Stimulated activated CD4-positive, alpha-beta T cell treated with anti-CD3 and anti-CD28 coated beads, Interleukin-12 subunit alpha, Interleukin-12 subunit beta, amount 100 ng/mL, for 4 hours (primary cell): Measurements from ENCODE around the gene HSPA9.

Experiments used
- DNase-seq: peaks from one replicate; pipeline ENCODE4 v3.0.0-alpha.2; 2020

Gene HSPA9

GRCh38 chr5:138559937-138560336 lies 15.3 kb downstream of the HSPA9 start:
- no peak for DNase-seq

DNA sequence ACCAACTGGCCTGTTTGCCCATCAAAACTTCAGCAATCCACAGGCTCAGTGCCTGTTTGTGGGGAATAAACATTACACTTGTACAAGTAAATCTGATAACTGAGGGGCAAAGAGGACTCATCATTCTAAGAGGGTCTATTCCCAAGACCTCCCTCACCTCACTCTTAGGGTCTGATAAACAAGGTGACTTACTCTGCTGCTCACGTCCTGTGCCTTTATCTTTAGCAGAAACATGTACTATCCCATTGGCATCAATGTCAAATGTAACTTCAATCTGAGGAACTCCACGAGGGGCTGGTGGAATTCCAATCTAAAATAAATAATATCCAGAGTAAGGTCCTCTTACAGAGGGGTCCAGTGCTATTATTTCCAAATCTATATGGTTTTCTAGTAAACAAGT lies 17.5 kb downstream of the HSPA9 start:
- no peak for DNase-seq

DNA sequence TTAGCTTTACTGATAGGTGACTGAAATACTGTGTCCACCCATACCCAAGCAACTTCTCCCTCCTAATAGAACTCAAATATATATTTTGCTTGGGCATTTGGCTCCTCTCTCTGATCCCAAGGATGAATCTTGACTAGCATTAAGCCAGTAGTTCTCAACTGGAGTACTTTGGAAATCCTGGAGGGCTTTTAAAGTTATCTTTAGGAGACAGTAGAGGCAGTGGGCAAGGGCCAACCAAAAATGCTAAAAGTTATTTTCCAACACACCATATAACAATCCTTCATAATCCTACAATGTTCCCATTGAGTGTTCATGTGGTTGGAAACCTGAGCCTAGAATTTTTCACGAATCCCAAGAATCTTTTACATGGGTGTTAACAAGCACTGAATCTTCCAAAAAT lies 21.1 kb downstream of the HSPA9 start:
- DNase-seq = no peak

GRCh38 chr5:138553437-138554095 lies 21.6 kb downstream of the HSPA9 start:
- DNase-seq = no peak

DNA sequence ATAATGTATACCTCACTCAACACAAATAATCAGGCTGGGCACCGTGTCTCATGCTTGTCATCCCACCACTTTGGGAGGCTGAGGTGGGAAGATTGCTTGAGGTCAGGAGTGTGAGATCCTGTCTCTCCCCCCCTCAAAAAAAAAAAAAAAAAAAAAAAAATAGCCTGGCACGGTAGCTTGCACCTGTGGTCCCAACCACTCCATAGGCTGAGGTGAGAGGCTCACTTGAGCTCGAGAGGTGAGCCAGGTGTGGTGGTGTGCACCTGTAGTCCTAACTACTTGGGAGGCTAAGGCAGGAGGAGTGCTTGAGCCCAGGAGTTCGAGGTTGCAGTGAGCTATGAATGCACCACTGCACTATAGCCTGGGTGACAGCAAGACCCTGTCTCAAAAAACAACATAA lies 22.5 kb downstream of the HSPA9 start:
- DNase-seq = no peak

DNA sequence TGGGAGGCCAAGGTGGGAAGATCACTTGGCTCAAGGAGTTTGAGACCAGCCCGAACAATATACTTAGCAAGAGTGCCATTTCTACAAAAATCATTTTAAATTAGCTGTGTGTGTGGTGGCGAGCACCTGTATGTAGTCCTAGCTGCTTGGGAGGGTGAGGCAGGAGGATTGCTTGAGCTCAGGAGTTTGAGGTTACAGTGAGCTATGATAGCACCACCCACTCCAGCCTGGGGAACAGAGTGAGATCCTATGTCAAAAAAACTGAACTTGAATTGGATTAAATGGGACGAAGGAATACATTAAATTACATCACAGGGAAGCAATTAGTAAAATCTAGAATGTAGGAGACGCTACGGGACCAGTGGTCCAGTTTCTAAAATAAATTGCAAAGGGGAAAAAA lies 25.8 kb downstream of the HSPA9 start:
- DNase-seq = no peak

- no peak for DNase-seq
Observed at GRCh38 chr5:138545919-138546562, 29.2 kb downstream of the HSPA9 start.

DNA sequence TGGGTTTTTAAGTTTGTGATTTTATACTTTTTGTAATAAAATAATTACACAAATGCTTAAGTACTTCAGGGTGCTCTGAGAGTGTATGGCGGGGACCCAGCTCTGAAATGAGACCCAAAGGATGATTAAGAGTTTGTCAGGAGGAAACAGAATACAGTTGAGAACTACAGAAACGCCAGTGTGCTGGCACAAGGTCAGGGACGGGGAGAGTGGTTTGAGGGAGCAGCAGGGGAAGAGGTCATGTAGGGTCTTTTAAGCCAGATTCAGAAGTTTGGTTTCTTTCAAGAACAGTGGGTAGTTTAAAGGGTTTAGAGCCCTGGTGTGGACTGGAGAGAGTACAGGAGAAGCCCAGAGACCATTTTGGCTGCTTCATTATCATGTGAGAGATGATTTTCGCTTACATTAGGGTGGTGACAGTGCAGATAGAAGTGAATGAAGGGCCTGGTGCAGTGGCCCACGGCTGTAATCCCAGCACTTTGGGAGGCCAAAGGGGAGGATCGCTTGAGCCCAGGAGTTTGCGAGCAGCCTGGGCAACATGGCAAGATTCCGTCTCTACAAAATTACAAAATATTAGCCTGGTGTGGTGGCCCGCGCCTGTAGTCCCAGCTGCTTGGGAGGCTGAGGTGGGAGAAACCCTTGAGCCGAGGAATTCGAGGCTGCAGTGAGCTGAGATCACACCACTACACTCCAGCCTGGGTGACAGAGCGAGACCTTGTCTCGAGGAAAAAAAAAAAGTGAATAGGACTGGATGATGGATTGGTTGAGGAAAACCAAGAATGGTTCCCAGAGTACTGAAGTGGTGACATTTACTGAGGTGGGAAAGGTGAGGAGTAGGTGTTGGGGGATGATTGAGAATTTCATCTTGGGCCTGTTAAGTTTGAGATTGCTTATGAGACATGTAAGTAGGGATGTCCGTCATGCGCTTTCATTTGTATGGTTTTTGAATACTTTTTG lies 30.7 kb downstream of the HSPA9 start:
- DNase-seq = no peak

DNA sequence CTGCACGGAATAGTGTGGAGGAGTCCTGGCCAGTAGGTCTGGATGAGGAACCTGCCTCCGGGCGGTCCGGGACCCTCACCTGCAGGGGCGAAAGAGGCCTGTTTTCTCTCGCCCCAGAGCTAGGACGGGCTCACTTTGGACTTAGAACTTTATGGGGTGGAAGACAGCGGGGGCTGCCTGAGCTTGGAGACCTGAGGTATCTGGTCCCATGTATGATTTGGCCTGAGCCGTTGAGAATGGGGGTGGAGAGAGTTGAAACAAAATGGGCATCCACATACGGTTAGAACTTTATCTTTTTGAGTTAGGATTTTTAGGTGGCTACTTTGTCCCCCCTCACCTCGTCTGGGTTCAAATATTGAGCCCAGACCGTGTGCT lies 31.5 kb downstream of the HSPA9 start:
- no peak for DNase-seq

DNA sequence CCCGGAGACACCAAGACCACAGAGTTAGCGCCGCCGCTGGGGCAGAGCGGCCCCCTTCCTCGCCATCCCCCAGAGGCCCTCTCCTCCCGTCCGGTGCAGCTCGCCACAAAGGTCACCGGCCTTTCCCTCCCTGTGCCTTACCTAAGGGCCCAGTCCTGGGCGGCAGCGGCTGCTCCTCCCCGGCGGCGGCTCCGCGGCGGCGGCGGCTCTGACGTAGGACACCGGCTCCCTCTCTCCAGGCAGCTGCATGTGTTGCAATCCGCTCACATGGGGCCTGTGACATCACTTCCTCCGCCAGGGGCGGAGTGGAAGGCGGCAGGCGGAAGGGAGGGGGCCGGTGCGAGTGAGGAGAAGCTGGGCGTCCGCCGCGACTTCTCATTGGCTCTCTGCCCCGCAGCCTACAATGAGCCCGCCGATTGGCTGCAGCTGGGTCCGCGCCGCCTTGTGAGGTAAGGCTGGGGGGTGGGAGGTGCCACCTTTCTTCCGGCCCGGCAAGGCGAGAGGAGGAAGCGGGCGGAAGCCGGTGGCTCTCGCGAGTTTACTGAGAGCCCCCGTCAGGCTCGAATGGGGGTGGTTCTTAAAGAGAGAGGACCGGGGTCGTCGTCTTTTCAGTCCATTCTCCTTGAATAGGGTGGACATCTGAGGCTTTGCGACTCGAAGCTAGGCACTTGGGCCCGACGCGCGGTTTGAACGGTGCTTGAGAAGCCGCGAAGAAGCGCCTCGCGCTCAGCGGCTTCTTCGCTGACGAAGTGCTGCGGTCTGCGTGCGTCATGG lies 32.1 kb downstream of the HSPA9 start, which contains the start of gene ETF1:
TSS of gene ETF1 (minus strand) at position 281 of the 774 bp plus-strand sequence. CDS start 318 bp downstream, outside the sequence.
- peak; percentile 98 for DNase-seq

DNA sequence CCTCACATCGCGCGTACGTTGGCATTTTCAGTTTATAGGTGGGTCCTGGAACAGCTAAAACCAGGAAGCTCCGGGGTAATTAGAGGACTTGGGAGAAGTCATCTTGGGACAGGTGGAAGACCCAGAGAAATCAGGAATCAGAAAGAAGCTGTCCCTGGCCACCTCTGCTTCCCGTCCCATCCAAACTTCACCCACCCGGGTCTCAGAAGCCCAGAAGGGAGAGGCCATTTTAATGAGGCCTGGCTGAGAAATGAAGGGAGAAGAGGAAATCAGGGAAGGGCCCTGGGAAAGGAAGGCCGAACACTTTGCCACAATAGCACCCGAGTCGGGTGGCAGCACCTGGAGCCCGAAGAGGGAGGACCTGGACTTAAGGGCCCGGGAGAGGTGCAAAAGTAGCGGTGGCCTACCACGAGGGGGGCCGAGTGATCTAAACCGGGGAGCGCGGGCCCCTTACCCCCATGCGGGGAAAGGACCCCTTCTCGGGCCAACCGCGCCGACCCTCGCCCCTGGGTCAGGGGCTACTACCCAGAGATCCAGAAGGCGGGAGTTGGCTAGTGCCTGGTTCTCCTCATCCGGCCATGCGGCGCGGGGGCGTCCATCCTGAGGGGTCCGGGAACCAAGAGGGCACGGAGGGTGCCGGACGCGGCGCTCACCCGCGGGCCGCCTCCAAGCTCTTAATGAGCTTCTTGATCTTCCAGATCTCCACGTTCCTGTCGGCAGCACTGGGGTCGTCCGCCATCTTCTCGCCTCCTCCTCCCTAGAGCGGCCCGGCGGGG lies 32.8 kb downstream of the HSPA9 start:
- DNase-seq = no peak

DNA sequence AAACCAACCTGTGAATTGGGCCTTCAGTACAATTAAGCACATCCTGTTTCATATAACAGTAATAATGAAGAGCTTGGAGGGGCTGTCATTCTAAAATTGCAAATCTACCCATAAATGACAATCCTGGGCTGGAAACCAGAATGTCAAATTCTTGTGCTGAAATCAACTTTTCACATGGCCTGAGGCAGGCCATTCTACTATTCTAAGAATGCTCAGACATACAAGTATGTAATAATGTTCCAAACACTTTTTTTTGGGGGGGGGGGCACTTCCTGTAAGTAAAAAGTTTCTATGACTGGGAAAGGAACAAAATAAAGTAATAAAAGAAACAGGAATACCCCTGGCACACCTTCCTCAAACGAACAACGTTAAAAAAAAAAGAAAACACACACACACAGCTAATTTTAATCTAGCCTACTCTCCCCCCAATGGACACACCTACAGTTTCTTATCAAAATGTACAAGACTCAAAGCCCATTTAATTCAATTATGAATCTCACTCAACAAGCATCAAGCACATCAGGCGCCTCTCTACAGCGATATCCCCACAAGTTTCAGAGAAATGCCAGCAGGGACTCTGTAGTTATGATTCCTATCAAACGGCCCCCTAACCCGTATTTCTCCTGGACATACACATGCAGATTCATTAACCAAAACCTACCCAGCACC lies 33.6 kb downstream of the HSPA9 start:
- DNase-seq = no peak

- DNase-seq = no peak
Observed at GRCh38 chr5:138539791-138540190, 35.4 kb downstream of the HSPA9 start.

DNA sequence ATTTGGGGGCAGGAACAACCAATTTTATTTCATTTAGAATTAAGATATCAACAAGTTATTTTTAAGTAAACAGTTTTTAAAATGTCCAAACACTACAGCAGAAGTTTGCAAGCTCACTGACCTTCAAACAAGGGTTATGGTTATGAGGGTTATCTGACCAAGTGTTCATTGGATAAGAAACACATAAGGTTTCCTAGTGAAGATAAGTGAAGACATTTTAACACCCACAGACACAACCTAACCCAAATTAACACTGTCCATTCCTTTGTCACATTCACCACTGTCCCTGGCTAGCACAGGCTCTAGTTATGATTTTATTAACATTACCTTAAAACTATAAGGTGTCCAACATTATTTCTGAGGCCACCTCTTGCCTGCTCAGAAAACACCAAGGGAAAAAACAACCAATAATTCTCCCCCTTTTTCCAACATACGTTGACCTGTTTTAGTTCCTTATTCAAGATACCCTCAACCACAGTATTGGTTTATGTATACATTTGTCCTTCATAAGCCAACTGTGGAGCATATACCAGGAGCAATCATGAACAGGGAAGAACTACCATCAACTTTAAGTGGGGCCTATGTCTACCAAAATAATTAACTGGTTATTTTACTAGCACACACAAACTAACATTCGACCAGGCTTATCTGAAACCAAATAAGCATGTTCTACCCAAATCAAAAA lies 36.1 kb downstream of the HSPA9 start:
- DNase-seq = no peak

DNA sequence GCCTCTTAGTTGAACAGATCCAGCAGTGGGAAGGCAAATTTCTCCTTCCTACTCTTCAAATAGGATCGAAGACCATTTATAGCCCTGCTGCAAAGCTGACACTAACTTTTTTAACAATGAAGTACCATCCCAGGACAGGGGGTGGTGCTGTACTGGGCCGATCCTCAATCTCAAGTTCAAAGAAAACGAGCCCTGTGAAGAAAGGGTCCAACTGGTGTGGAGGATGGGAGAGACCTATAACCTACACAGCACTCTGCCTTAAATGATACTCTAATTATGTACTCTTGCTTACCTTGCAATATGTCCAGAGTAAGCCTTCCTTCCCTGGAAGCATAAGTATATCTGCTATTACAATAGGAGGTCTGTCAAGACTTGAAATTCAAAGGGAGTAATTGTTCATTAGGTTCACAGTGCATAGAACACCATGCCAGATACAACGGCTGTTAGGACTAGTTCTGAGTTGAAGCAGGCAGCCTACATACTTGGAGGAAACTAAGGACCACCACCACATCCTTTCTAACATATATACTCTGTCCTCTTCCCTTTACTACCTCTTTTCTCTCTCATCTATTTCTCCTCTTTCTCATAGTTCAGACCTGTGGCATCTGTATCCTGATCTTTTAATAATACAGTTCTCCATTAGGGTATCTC lies 38.4 kb downstream of the HSPA9 start:
- DNase-seq = no peak

DNA sequence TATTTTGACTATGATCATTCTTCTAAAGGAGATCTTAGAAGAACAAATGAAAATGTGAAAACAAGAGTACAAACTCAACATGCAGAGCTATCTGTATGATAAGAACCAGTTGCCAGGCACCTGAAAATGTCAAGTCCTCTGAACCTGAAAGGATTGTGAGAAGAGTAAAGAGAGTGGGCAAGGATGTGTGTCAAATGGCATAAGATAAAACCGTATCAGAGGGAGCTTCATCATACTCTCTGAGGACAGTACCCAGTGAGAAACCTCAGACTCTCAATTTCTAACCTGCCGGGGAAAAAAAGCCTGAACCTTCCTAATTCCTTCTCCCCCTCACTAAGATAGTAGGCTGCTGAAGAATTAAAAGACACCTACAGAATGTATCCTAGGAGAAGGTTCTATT lies 39.0 kb downstream of the HSPA9 start:
- DNase-seq = no peak

DNA sequence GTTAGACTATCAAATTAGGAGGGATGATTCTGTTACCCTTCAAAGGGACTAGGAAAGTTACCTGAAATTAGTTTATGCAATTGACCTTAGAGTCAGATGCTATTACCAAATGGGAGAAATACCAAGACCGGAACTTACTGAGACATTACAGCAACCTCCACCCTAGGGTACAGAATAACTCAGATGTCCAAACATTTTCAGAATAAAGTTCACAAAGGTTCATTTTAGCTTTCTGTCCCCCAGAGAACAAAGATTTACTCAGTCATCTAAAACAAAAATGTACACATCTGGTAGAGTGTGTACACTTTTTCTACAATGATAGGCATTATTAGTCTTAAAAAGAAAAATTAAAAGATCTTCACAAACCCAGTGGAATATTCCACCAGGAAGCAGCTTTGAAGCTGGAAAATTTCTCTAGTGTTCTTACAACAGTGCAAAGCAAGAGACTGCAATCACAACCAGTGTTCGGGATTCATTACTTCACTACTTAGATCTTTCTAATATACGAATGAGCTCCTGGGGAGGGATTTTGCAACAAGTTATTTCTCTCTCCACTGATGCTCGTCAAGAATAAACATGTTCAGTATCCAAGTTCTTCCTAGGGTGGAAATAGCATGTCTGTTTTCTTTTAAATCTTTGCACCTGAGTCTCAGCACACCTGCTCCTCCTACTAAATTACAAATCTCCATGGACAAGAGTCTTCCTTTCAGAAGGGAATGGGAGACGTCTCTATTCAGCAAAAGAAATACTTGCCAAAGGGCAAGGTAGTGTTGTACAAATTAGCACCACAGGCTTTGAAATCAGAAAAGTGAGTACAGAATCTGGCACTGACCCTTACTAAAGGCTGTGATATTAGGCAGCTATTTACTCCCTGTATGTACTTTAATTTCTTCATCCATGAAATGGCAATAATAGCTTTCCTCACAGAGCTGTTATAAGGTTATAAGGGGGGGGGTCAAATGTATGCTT lies 40.9 kb downstream of the HSPA9 start:
- DNase-seq = no peak

DNA sequence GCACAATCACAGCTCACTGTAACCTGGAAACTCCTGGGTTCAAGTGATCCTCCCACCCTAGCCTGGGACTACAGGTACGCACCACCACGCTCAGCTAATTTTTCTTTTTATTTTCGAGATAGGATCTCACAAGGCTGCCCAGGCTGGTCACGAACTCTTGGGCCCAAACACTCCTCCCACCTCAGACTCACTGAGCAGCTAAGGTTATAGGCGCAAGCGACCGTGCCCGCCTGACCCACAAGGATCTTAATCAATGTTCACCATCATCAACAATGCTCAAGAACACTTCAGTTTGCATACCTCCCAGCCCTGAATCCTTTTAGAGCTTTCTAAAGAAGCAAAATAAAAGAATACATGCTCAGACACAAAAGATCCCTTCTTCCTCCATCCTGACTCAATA lies 45.4 kb downstream of the HSPA9 start:
- DNase-seq = no peak
